Posterior cingulate gyrus (tissue), 11 donors: ENCODE results near the gene INTS2.
"Not testable (repeated sequence)": the region's sequence is repeated elsewhere in the genome, so short reads cannot be mapped to it uniquely, and the experiment has no call there.

Experiments used
- DNase-seq, 10 donors: peaks; one replicate each; pipeline versions ENCODE4 v3.0.0 to v3.0.0-alpha.2; 2020 to 2021; ENCODE audit warnings: mixed read lengths in 3 of 10
- intact Hi-C: fragments of 100-400 bp; cut with DNase I; formaldehyde crosslinking; loops from one replicate; pipeline ENCODE4 v1.15.1; 2023

The INTS2 gene

GRCh38 chr17:61860397-61860796, 67.4 kb downstream of the INTS2 start:
- intact Hi-C loops, result loop anchor here (10.0 kb wide), 1 partner anchor 64 kb away; the partner anchor contains the start of gene INTS2
- not testable (repeated sequence) for DNase-seq

GRCh38 chr17:61856035-61856434, 71.7 kb downstream of the INTS2 start:
- DNase-seq, result no peak
- intact Hi-C loops, result no loop called here

GRCh38 chr17:61852857-61853256, 74.9 kb downstream of the INTS2 start:
- no peak for DNase-seq
- intact Hi-C loops, result no loop called here

GRCh38 chr17:61849674-61850073, 78.1 kb downstream of the INTS2 start:
- DNase-seq, result no peak
- intact Hi-C loops, result no loop called here

GRCh38 chr17:61848896-61849295, 78.9 kb downstream of the INTS2 start:
- DNase-seq, result no peak
- intact Hi-C loops, result no loop called here

GRCh38 chr17:61848247-61848646, 79.5 kb downstream of the INTS2 start:
- no peak for DNase-seq
- intact Hi-C loops, result no loop called here

- no peak for DNase-seq
- intact Hi-C loops, result no loop called here
Observed at GRCh38 chr17:61847659-61848058, 80.1 kb downstream of the INTS2 start.

- no peak for DNase-seq
- intact Hi-C loops, result no loop called here
Observed at GRCh38 chr17:61846761-61847375, 80.9 kb downstream of the INTS2 start.

- intact Hi-C loops, result no loop called here
- DNase-seq, result no peak
Observed at GRCh38 chr17:61846088-61846487, 81.7 kb downstream of the INTS2 start.

- DNase-seq, result no peak
- intact Hi-C loops, result no loop called here
Observed at GRCh38 chr17:61843435-61843834, 84.3 kb downstream of the INTS2 start.

- intact Hi-C loops, result no loop called here
- no peak for DNase-seq
Observed at GRCh38 chr17:61842899-61843298, 84.9 kb downstream of the INTS2 start.

GRCh38 chr17:61839300-61839786, 88.4 kb downstream of the INTS2 start:
- intact Hi-C loops, result no loop called here

GRCh38 chr17:61837175-61838051, 90.4 kb downstream of the INTS2 start:
- intact Hi-C loops, result loop anchor here (2.0 kb wide), 1 partner anchor 425 kb away; no protein-coding TSS in a partner anchor
- DNase-seq, result peak in 6 of 10 donors; percentile 10 to 81 (median 21)

More at GRCh38 chr17:61839300-61839786, 88.4 kb downstream of the INTS2 start:
- no peak for DNase-seq

- DNase-seq, result no peak
- intact Hi-C loops, result loop anchor here (2.0 kb wide), 1 partner anchor 424 kb away; no protein-coding TSS in a partner anchor
Observed at GRCh38 chr17:61836266-61837174, 91.3 kb downstream of the INTS2 start.

- intact Hi-C loops, result loop anchor here (2.0 kb wide), 1 partner anchor 423 kb away; no protein-coding TSS in a partner anchor
- no peak for DNase-seq
Observed at GRCh38 chr17:61835606-61836005, 92.2 kb downstream of the INTS2 start.

- intact Hi-C loops, result no loop called here
Observed at GRCh38 chr17:61834610-61835009, 93.2 kb downstream of the INTS2 start.

GRCh38 chr17:61833536-61834193, 94.1 kb downstream of the INTS2 start:
- intact Hi-C loops, result no loop called here
- DNase-seq, result no peak

More at GRCh38 chr17:61834610-61835009, 93.2 kb downstream of the INTS2 start:
- no peak for DNase-seq

- intact Hi-C loops, result no loop called here
- DNase-seq, result no peak
Observed at GRCh38 chr17:61832463-61832862, 95.3 kb downstream of the INTS2 start.

GRCh38 chr17:61831099-61831498, 96.7 kb downstream of the INTS2 start:
- DNase-seq, result no peak
- intact Hi-C loops, result no loop called here

- intact Hi-C loops, result no loop called here
- DNase-seq, result no peak
Observed at GRCh38 chr17:61828694-61829093, 99.1 kb downstream of the INTS2 start.
